IPS-18a (cell line): ENCODE measurements around the gene ACRBP.

Experiments
- H3K27ac ChIP-seq: one replicate; pipeline ENCODE4 v1.5.1; 2013; ENCODE audit warnings: low read length
- H3K27me3 ChIP-seq: one replicate; pipeline ENCODE4 v1.6.1; 2013; ENCODE audit warnings: mild to moderate bottlenecking, low read length; ENCODE audit not compliant: control insufficient read depth, insufficient read depth
- H3K36me3 ChIP-seq: one replicate; pipeline ENCODE4 v1.6.1; 2013; ENCODE audit warnings: low read depth, low read length; ENCODE audit not compliant: control insufficient read depth
- H3K4me1 ChIP-seq: one replicate; pipeline ENCODE4 v1.6.1; 2013; ENCODE audit warnings: low read depth, low read length; ENCODE audit not compliant: control insufficient read depth
- H3K4me3 ChIP-seq: one replicate; pipeline ENCODE4 v1.5.1; 2013; ENCODE audit warnings: low read length
- H3K9ac ChIP-seq: one replicate; pipeline ENCODE4 v1.6.1; 2013; ENCODE audit warnings: mild to moderate bottlenecking, low read length, moderate library complexity
- H3K9me3 ChIP-seq: one replicate; pipeline ENCODE4 v1.6.1; 2013; ENCODE audit warnings: low read depth, low read length; ENCODE audit not compliant: control insufficient read depth

Gene ACRBP

DNA sequence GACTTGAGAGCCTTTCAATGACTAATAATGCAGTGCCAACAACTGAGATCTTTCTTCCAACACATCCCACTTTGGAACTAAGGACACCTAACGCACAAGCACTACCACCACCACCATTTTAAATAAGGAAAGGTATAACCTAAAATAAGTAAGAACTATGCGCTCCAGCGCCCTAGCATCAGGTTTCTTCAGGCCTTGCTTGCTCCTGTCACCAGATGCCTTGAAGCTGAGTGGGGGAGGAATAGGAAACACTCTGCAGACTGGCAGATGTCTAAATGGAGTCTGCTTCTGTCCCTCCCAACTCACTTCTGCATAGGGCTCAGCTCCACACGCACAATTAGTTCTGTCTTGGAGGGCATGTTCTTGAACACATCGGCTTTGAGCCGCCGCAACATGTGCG is 55.1 kb downstream of the ACRBP start:
- peaks cover 92% of the 10 kb centered on the region for H3K36me3 ChIP-seq
- H3K4me3 ChIP-seq = no peak overlapping the region
- H3K4me1 ChIP-seq = no peaks in the 10 kb centered on the region
- H3K9ac ChIP-seq = no peak overlapping the region
- H3K27me3 ChIP-seq = no peaks in the 10 kb centered on the region
- H3K9me3 ChIP-seq = no peaks in the 10 kb centered on the region
- H3K27ac ChIP-seq = no peak overlapping the region
